Hepatocyte (in vitro differentiated cells): Measurements from ENCODE around the gene MEX3A. TPM values are rescaled to one million over a fixed set of nuclear protein-coding genes. Genes with fewer than 3 reads are reported as not detected.

Source experiments
- DNase-seq: peaks from one replicate; pipeline ENCODE4 v3.0.0-alpha.2; 2016; ENCODE audit warnings: low spot score
- H2AFZ ChIP-seq: fragments of 200-600 bp; sonication (generic); 2 replicates; pipeline ENCODE4 v1.6.0; 2016; ENCODE audit warnings: antibody characterized with exemption, mild to moderate bottlenecking
- H3K27ac ChIP-seq: fragments of 200-600 bp; sonication (generic); 2 replicates; pipeline ENCODE4 v1.5.1; 2016; ENCODE audit warnings: mild to moderate bottlenecking
- H3K27me3 ChIP-seq: fragments of 200-600 bp; sonication (generic); 2 replicates; pipeline ENCODE4 v1.6.1; 2016
- H3K36me3 ChIP-seq: fragments of 200-600 bp; sonication (generic); replicated peaks from 2 replicates; pipeline ENCODE4 v1.5.1; 2016; ENCODE audit warnings: low read depth; ENCODE audit not compliant: insufficient read depth
- H3K4me1 ChIP-seq: fragments of 200-600 bp; sonication (generic); 2 replicates; pipeline ENCODE4 v1.5.1; 2016; ENCODE audit warnings: mild to moderate bottlenecking, moderate library complexity; ENCODE audit not compliant: insufficient read depth
- H3K4me2 ChIP-seq: fragments of 200-600 bp; sonication (generic); 2 replicates; pipeline ENCODE4 v1.6.0; 2016
- H3K4me3 ChIP-seq: fragments of 200-600 bp; sonication (generic); 2 replicates; pipeline ENCODE4 v1.5.1; 2016; ENCODE audit warnings: mild to moderate bottlenecking
- H3K79me2 ChIP-seq: fragments of 200-600 bp; sonication (generic); 2 replicates; pipeline ENCODE4 v1.6.0; 2017; ENCODE audit warnings: mild to moderate bottlenecking
- H3K9me2 ChIP-seq: fragments of 200-600 bp; sonication (generic); replicated peaks from 2 replicates; pipeline ENCODE4 v1.6.0; 2017; ENCODE audit warnings: mild to moderate bottlenecking; ENCODE audit not compliant: insufficient read depth
- H3K9me3 ChIP-seq: fragments of 200-600 bp; sonication (generic); 2 replicates; pipeline ENCODE4 v1.5.1; 2016; ENCODE audit warnings: low read depth, mild to moderate bottlenecking
- H4K20me1 ChIP-seq: fragments of 200-600 bp; sonication (generic); 2 replicates; pipeline ENCODE4 v1.6.0; 2016; ENCODE audit warnings: mild to moderate bottlenecking; ENCODE audit not compliant: insufficient read depth, poor library complexity, severe bottlenecking
- EZH2 ChIP-seq: fragments of 200-600 bp; sonication (generic); IDR thresholded peaks from 2 replicates; pipeline ENCODE4 v1.6.1; 2016; ENCODE audit warnings: antibody characterized with exemption, mild to moderate bottlenecking, borderline replicate concordance
- EZH2phosphoT487 ChIP-seq: fragments of 200-600 bp; sonication (generic); IDR thresholded peaks from one replicate; pipeline ENCODE4 v1.6.1; 2018; ENCODE audit warnings: antibody characterized with exemption, mild to moderate bottlenecking, low read depth, moderate library complexity; ENCODE audit not compliant: unreplicated experiment, severe bottlenecking
- WGBS: methylation state at CpG from one replicate; pipeline ENCODE4 v1.1.6; 2016; ENCODE audit warnings: low lambda C conversion rate; ENCODE audit errors: missing lambda C conversion rate; 5-methylcytosine and 5-hydroxymethylcytosine counted together
- polyA plus RNA-seq: library from polyadenylated mRNA; unstranded; fragments of >200 nt; fragmentation: Nextera tagmentation; extraction: Ambion mirVana; gene quantifications from 2 replicates; pipeline ENCODE4 v1.2.1, GENCODE V29; 2016
- total RNA-seq: library from RNA; depleted of rRNA; stranded (reverse); fragments of >200 nt; gene quantifications from 2 replicates; pipeline ENCODE4 v1.2.3, GENCODE V29; 2014
- TF ChIP-seq, protein P1 (sequence below): fragments of 200-600 bp; sonication (generic); IDR thresholded peaks from 2 replicates; pipeline ENCODE4 v1.5.1; 2016; ENCODE audit warnings: antibody characterized with exemption, mild to moderate bottlenecking; ENCODE audit not compliant: poor library complexity

MEX3A gene
- total and polyA plus RNA-seq, 2 experiments from 2014 or later: 9.3 to 12.0 TPM

DNA sequence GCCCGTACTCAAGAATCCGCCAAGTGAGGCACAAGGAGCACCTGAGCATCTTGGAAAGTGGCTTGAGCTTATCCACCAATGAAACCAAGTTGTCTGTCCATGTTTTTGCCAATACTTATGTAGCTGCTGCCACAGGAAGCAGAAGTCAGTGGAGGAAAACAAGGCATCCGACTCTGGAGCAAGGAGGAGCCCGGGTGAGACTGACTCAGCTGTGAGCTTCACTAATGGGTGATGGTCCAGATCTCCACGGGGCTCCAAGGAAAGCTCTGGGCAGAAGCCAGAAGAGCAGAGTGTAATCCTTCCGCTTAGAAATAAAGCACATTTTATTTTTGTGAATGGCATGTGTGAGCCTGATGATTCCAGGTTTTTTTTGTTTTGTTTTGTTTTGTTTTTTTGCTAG is 49.3 kb downstream of the MEX3A start:
- H3K9me3 ChIP-seq: no peaks in the 10 kb centered on the region
- no peak overlapping the region for H3K4me2 ChIP-seq
- no peaks in the 10 kb centered on the region for H3K4me1 ChIP-seq
- H3K36me3 ChIP-seq: no peaks in the 10 kb centered on the region
- no peak overlapping the region for H3K4me3 ChIP-seq
- no peak for DNase-seq
- WGBS: 75% methylated on average over 6 of the region's 6 CpGs
- H2AFZ ChIP-seq: no peak overlapping the region
- no peaks in the 10 kb centered on the region for H3K79me2 ChIP-seq
- no peak overlapping the region for H3K27ac ChIP-seq
- TF ChIP-seq EZH2 (no peak), EZH2phosphoT487 (no peak)
- TF ChIP-seq, protein P1, sequence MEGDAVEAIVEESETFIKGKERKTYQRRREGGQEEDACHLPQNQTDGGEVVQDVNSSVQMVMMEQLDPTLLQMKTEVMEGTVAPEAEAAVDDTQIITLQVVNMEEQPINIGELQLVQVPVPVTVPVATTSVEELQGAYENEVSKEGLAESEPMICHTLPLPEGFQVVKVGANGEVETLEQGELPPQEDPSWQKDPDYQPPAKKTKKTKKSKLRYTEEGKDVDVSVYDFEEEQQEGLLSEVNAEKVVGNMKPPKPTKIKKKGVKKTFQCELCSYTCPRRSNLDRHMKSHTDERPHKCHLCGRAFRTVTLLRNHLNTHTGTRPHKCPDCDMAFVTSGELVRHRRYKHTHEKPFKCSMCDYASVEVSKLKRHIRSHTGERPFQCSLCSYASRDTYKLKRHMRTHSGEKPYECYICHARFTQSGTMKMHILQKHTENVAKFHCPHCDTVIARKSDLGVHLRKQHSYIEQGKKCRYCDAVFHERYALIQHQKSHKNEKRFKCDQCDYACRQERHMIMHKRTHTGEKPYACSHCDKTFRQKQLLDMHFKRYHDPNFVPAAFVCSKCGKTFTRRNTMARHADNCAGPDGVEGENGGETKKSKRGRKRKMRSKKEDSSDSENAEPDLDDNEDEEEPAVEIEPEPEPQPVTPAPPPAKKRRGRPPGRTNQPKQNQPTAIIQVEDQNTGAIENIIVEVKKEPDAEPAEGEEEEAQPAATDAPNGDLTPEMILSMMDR: no peak
- H3K27me3 ChIP-seq: no peaks in the 10 kb centered on the region
- no peaks in the 10 kb centered on the region for H3K9me2 ChIP-seq
- no peaks in the 10 kb centered on the region for H4K20me1 ChIP-seq

DNA sequence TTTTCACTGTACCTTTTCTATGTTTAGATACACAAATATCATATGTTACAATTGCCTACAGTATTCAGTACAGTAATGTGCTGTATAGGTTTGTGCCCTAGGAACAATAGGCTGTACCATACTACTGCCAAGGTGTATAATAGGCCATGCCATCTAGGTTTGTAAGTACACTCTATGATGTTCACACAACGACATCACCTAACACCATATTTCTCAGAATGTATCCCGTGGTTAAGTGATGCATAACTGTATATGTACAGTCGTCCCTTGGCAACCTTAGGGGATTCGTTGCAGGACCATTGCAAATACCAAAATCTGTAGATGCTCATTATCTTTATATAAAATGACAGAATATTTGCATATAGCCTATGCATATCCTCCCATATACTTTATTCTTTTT is 55.7 kb downstream of the MEX3A start:
- no peak for DNase-seq
- H3K27ac ChIP-seq: no peak overlapping the region
- H3K4me2 ChIP-seq: no peak overlapping the region
- no peaks in the 10 kb centered on the region for H3K9me3 ChIP-seq
- no peaks in the 10 kb centered on the region for H3K79me2 ChIP-seq
- H3K36me3 ChIP-seq: no peaks in the 10 kb centered on the region
- no peaks in the 10 kb centered on the region for H3K27me3 ChIP-seq
- 92% methylated on average over 4 of the region's 4 CpGs for WGBS
- H4K20me1 ChIP-seq: no peaks in the 10 kb centered on the region
- no peak for TF ChIP-seq EZH2phosphoT487
- no peak for TF ChIP-seq EZH2
- TF ChIP-seq, protein P1: no peak
- no peaks in the 10 kb centered on the region for H3K9me2 ChIP-seq
- H3K4me3 ChIP-seq: no peak overlapping the region
- no peak overlapping the region for H2AFZ ChIP-seq
- peaks cover 7% of the 10 kb centered on the region for H3K4me1 ChIP-seq

DNA sequence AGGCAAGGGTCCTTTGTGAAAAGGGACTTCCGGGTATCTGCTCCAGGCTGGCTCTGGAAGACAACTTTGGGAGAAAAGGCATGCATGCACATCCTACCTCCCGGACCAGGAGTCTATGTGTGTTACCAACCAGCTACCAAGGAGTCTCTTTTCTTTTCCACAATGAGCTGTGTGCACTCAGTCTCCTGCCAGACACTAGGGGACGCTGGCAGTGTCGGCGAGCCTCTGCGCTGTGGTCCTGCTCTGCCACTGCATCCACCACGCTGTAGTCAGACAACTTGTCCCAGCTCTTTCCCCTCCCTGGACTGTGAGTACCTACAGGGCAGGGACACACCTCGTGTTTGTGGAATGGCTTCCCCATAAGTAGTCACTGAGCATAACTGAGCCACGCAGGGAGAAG is 56.4 kb downstream of the MEX3A start:
- H3K79me2 ChIP-seq: no peaks in the 10 kb centered on the region
- peaks cover 7% of the 10 kb centered on the region for H3K4me1 ChIP-seq
- H3K36me3 ChIP-seq: no peaks in the 10 kb centered on the region
- no peak overlapping the region for H3K27ac ChIP-seq
- no peak overlapping the region for H3K4me3 ChIP-seq
- DNase-seq: peak; percentile 71
- 15% methylated on average over 9 of the region's 9 CpGs for WGBS
- TF ChIP-seq EZH2phosphoT487 (no peak), EZH2 (no peak)
- TF ChIP-seq, protein P1: peak; percentile 48
- no peaks in the 10 kb centered on the region for H4K20me1 ChIP-seq
- no peaks in the 10 kb centered on the region for H3K9me3 ChIP-seq
- H3K4me2 ChIP-seq: no peak overlapping the region
- no peaks in the 10 kb centered on the region for H3K9me2 ChIP-seq
- no peaks in the 10 kb centered on the region for H3K27me3 ChIP-seq
- H2AFZ ChIP-seq: no peak overlapping the region

DNA sequence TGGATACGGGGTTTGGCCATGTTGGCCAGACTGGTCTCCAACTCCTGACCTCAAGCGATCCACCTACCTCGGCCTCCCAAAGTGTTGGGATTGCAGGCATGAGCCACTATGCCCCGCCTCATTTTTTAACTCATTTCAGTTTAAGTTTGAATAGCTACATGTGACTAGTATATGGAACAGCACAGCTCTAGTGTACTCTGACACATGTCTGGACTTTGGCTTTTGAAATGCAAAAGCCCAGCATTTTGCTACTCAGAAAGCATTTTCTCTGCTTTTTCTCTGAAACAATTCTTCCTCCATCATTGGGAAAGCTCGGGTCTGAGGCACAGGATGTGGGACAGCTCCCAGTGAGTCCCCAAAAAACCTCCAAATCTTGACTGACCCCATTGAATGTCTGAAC is 57.5 kb downstream of the MEX3A start:
- DNase-seq: peak; percentile 24
- peak overlapping the region; percentile 27 for H3K4me2 ChIP-seq
- H3K27ac ChIP-seq: peak overlapping the region; percentile 72
- H3K36me3 ChIP-seq: no peaks in the 10 kb centered on the region
- H4K20me1 ChIP-seq: no peaks in the 10 kb centered on the region
- H3K9me3 ChIP-seq: no peaks in the 10 kb centered on the region
- H3K79me2 ChIP-seq: peaks cover 8% of the 10 kb centered on the region
- H3K27me3 ChIP-seq: no peaks in the 10 kb centered on the region
- TF ChIP-seq, protein P1: no peak
- TF ChIP-seq EZH2phosphoT487: no peak
- TF ChIP-seq EZH2: no peak
- no peaks in the 10 kb centered on the region for H3K9me2 ChIP-seq
- no peak overlapping the region for H3K4me3 ChIP-seq
- peaks cover 10% of the 10 kb centered on the region for H3K4me1 ChIP-seq
- WGBS: 85% methylated on average over 5 of the region's 5 CpGs
- no peak overlapping the region for H2AFZ ChIP-seq
